ENCODE results near the gene ZFYVE19. TPM values are rescaled to one million over a fixed set of nuclear protein-coding genes. Genes with fewer than 3 reads are reported as not detected.

ZFYVE19 gene
- total and polyA plus RNA-seq, 2 donors (not counting 3 experiments of a cell fraction or from before 2014, with no cell fraction given) = 29.7 to 47.2 TPM

- H3K9ac ChIP-seq (replicated peaks; ENCODE audit: extremely low read depth, insufficient read depth, low read length) = no peak overlapping the region
- H3K4me1 ChIP-seq (ENCODE audit: control insufficient read depth, extremely low read depth, insufficient read depth, low read length) = peaks cover 37% of the 10 kb centered on the region
- no TSS peak for BruUV-seq (replicated peaks)
- FAIRE-seq = no peak
- DNase-seq (ENCODE audit: low read depth, low spot score) = no peak
- H3K27me3 ChIP-seq (ENCODE audit: control insufficient read depth in 2 of 2, insufficient read depth in 2 of 2, low read length in 2 of 2) = no peaks in the 10 kb centered on the region
- peak overlapping the region; percentile 54 for H3K4me2 ChIP-seq (ENCODE audit: insufficient read depth, low read length)
- ChIA-PET POLR2A (no interaction called here), CTCF (interaction anchor here (0.6 to 2.2 kb wide), 9 partner anchors 13 to 245 kb away, joined by 3 to 10 read pairs (median 6); no protein-coding TSS in a partner anchor)
- H3K36me3 ChIP-seq (ENCODE audit: control insufficient read depth in 2 of 2, extremely low read depth in 1 of 2, insufficient read depth in 2 of 2, low read length in 2 of 2) = no peaks in the 10 kb centered on the region
- no peaks in the 10 kb centered on the region for H3K9me1 ChIP-seq (replicated peaks; ENCODE audit: control insufficient read depth, extremely low read depth, insufficient read depth, low read length)
- H2AFZ ChIP-seq (ENCODE audit: low read depth, low read length) = peak overlapping the region; percentile 81
- H3K27ac ChIP-seq (ENCODE audit: insufficient read depth, low read depth, low read length) = no peak overlapping the region
- H4K20me1 ChIP-seq (replicated peaks; ENCODE audit: control insufficient read depth, extremely low read depth, insufficient read depth, low read length) = no peaks in the 10 kb centered on the region
- no peak for TF ChIP-seq EZH2 (IDR thresholded peaks at IDR 0.05; ENCODE audit: borderline replicate concordance, low read depth, low read length, severe bottlenecking)
- no peak for TF ChIP-seq POLR2A (IDR thresholded peaks at IDR 0.05; ENCODE audit: low read depth, low read length)
- TF ChIP-seq GATA2 (IDR thresholded peaks at IDR 0.05; ENCODE audit: insufficient read depth, insufficient read length, low read depth, low read length) = no peak
- TF ChIP-seq CTCF (IDR thresholded peaks at IDR 0.05; ENCODE audit: extremely low read depth in 1 of 2, insufficient read depth in 1 of 2, low read depth in 1 of 2, low read length in 2 of 2) = no peak
- no peak for TF ChIP-seq MYC (IDR thresholded peaks at IDR 0.05; ENCODE audit: low read depth, low read length)
- intact Hi-C loops (cut with micrococcal nuclease) = no loop called here
- H3K79me2 ChIP-seq (ENCODE audit: control insufficient read depth, insufficient read depth, low read length) = no peaks in the 10 kb centered on the region
- peak overlapping the region in 1 of 3 experiments; percentile 25 for H3K4me3 ChIP-seq (replicated peaks in 1 of 3; ENCODE audit: insufficient read depth in 1 of 3, low read depth in 1 of 3, low read length in 3 of 3)
- no peaks in the 10 kb centered on the region for H3K9me3 ChIP-seq (replicated peaks; ENCODE audit: control insufficient read depth, insufficient read depth, low read length)
- dilution Hi-C loops (cut with MboI; ENCODE audit: extremely low pct_ligation_motif_present, low sequenced_read_pairs) = no loop called here
Measured at GRCh38 chr15:40764629-40765103, 42.2 kb upstream of the ZFYVE19 start.

Data from endothelial cell of umbilical vein (primary cell).